ENCODE data around the gene CDC34. TPM values are rescaled to one million over a fixed set of nuclear protein-coding genes. Genes with fewer than 3 reads are reported as not detected.

The CDC34 gene
- total RNA-seq, 6 experiments from 2014 or later = 63.8 to 79.9 (median 64.6) TPM

- TF ChIP-seq CTCF (IDR thresholded peaks at IDR 0.05) = no peak
- no peak for DNase-seq
- no peaks in the 10 kb centered on the region; the same call in 1 of the 2 replicates for H3K36me3 Mint-ChIP-seq (ENCODE audit: low read depth)
- 0 out of 2 replicates have a peak, but pooled peaks cover 1% of the 10 kb centered on the region for H3K27me3 Mint-ChIP-seq (ENCODE audit: insufficient read depth)
- H3K9me3 Mint-ChIP-seq = peaks cover 11% of the 10 kb centered on the region; the same call in 1 of the 2 replicates
- no peak overlapping the region for H3K27ac Mint-ChIP-seq
- no peak overlapping the region for H3K4me3 Mint-ChIP-seq
- H3K4me1 Mint-ChIP-seq (ENCODE audit: low read depth) = 0 out of 2 replicates have a peak, but pooled peaks cover 5% of the 10 kb centered on the region
Measured at GRCh38 chr19:558770-559439, 27.3 kb downstream of the CDC34 start.

GRCh38 chr19:560121-560520 is 28.6 kb downstream of the CDC34 start:
- DNase-seq = no peak
- no peak overlapping the region for H3K27ac Mint-ChIP-seq
- no peaks in the 10 kb centered on the region; the same call in 1 of the 2 replicates for H3K36me3 Mint-ChIP-seq (ENCODE audit: low read depth)
- peaks cover 11% of the 10 kb centered on the region; the same call in 1 of the 2 replicates for H3K9me3 Mint-ChIP-seq
- H3K4me1 Mint-ChIP-seq (ENCODE audit: low read depth) = 0 out of 2 replicates have a peak, but pooled peaks cover 5% of the 10 kb centered on the region
- 0 out of 2 replicates have a peak, but pooled peaks cover 1% of the 10 kb centered on the region for H3K27me3 Mint-ChIP-seq (ENCODE audit: insufficient read depth)
- no peak overlapping the region for H3K4me3 Mint-ChIP-seq
- TF ChIP-seq CTCF (IDR thresholded peaks at IDR 0.05) = no peak

GRCh38 chr19:566403-566802 is 34.8 kb downstream of the CDC34 start:
- peaks cover 5% of the 10 kb centered on the region for H3K27me3 Mint-ChIP-seq (ENCODE audit: insufficient read depth)
- no peak overlapping the region for H3K27ac Mint-ChIP-seq
- TF ChIP-seq CTCF (IDR thresholded peaks at IDR 0.05) = no peak
- H3K36me3 Mint-ChIP-seq (ENCODE audit: low read depth) = no peaks in the 10 kb centered on the region; the same call in 1 of the 2 replicates
- H3K4me1 Mint-ChIP-seq (ENCODE audit: low read depth) = peaks cover 7% of the 10 kb centered on the region
- H3K4me3 Mint-ChIP-seq = no peak overlapping the region; the same call in 1 of the 2 replicates
- peaks cover 18% of the 10 kb centered on the region for H3K9me3 Mint-ChIP-seq
- DNase-seq = no peak

GRCh38 chr19:566844-567243 is 35.3 kb downstream of the CDC34 start:
- peaks cover 18% of the 10 kb centered on the region for H3K9me3 Mint-ChIP-seq
- H3K27ac Mint-ChIP-seq = no peak overlapping the region
- peaks cover 10% of the 10 kb centered on the region for H3K4me1 Mint-ChIP-seq (ENCODE audit: low read depth)
- H3K36me3 Mint-ChIP-seq (ENCODE audit: low read depth) = no peaks in the 10 kb centered on the region; the same call in 1 of the 2 replicates
- H3K4me3 Mint-ChIP-seq = no peak overlapping the region
- DNase-seq = no peak
- H3K27me3 Mint-ChIP-seq (ENCODE audit: insufficient read depth) = peaks cover 5% of the 10 kb centered on the region
- TF ChIP-seq CTCF (IDR thresholded peaks at IDR 0.05) = no peak

- Mint-ChIP-seq H3K4me1 (ENCODE audit: low read depth) (peaks cover 10% of the 10 kb centered on the region), H3K27me3 (ENCODE audit: insufficient read depth) (peaks cover 7% of the 10 kb centered on the region), H3K27ac (no peak overlapping the region), H3K4me3 (no peak overlapping the region), H3K36me3 (ENCODE audit: low read depth) (no peaks in the 10 kb centered on the region; the same call in 1 of the 2 replicates), H3K9me3 (peaks cover 13% of the 10 kb centered on the region)
- DNase-seq = no peak
- TF ChIP-seq CTCF (IDR thresholded peaks at IDR 0.05) = no peak
Measured at GRCh38 chr19:567296-567900, 35.8 kb downstream of the CDC34 start.

Measured in HFFc6 (cell line).